GM23338 (cell line): ENCODE measurements around the gene BLM. TPM values are rescaled to one million over a fixed set of nuclear protein-coding genes. Genes with fewer than 3 reads are reported as not detected.

Experiments
- ATAC-seq: fragments of 200-7000 bp; cut with Tn5 transposase; 3 replicates; pipeline ENCODE4 v1.9.1; 2020
- DNase-seq: peaks from one replicate; pipeline ENCODE4 v3.0.0-alpha.2; 2015; ENCODE audit warnings: low spot score
- H2AFZ ChIP-seq: fragments of 200-600 bp; sonication (generic); 2 replicates; pipeline ENCODE4 v1.8.0; 2016; ENCODE audit warnings: antibody characterized with exemption, mild to moderate bottlenecking, moderate library complexity
- H3F3A ChIP-seq: fragments of 200-600 bp; sonication (generic); replicated peaks from 2 replicates; pipeline ENCODE4 v1.8.0; 2017; ENCODE audit warnings: antibody characterized with exemption, mixed run types, low read depth
- H3K27ac ChIP-seq: fragments of 200-600 bp; sonication (generic); 2 replicates; pipeline ENCODE4 v1.6.1; 2016; ENCODE audit warnings: low read depth
- H3K27me3 ChIP-seq: fragments of 200-600 bp; sonication (generic); 2 replicates; pipeline ENCODE4 v1.8.0; 2016; ENCODE audit warnings: mild to moderate bottlenecking, mixed run types, moderate library complexity; ENCODE audit not compliant: insufficient read depth
- H3K36me3 ChIP-seq: fragments of 200-600 bp; sonication (generic); 2 replicates; pipeline ENCODE4 v1.8.0; 2016; ENCODE audit warnings: mild to moderate bottlenecking; ENCODE audit not compliant: insufficient read depth
- H3K4me1 ChIP-seq: fragments of 200-600 bp; sonication (generic); 2 replicates; pipeline ENCODE4 v1.8.0; 2016; ENCODE audit warnings: mild to moderate bottlenecking, moderate library complexity; ENCODE audit not compliant: insufficient read depth
- H3K4me2 ChIP-seq: fragments of 200-600 bp; sonication (generic); 2 replicates; pipeline ENCODE4 v1.7.1; 2017; ENCODE audit warnings: mixed run types
- H3K4me3 ChIP-seq: fragments of 200-600 bp; sonication (generic); 2 replicates; pipeline ENCODE4 v1.6.1; 2016; ENCODE audit warnings: mixed run types
- H3K79me2 ChIP-seq: fragments of 200-600 bp; sonication (generic); replicated peaks from 2 replicates; pipeline ENCODE4 v1.8.0; 2017; ENCODE audit warnings: mild to moderate bottlenecking; ENCODE audit not compliant: insufficient read depth
- H3K9me2 ChIP-seq: fragments of 200-600 bp; sonication (generic); 2 replicates; pipeline ENCODE4 v1.8.0; 2017; ENCODE audit not compliant: insufficient read depth
- H4K20me1 ChIP-seq: fragments of 200-600 bp; sonication (generic); replicated peaks from 2 replicates; pipeline ENCODE4 v1.8.0; 2017; ENCODE audit warnings: mild to moderate bottlenecking; ENCODE audit not compliant: insufficient read depth
- H3K27ac Mint-ChIP-seq: 2 replicates; pipeline ENCODE4 v1.8.0; 2020; ENCODE audit warnings: inconsistent platforms, mild to moderate bottlenecking, moderate library complexity, mixed read lengths
- H3K27me3 Mint-ChIP-seq: 3 replicates; pipeline ENCODE4 v1.8.0; 2022; ENCODE audit warnings: low read depth, mild to moderate bottlenecking, moderate library complexity, mixed read lengths, inconsistent platforms; ENCODE audit not compliant: insufficient read depth, poor library complexity
- H3K36me3 Mint-ChIP-seq: 3 replicates; pipeline ENCODE4 v1.8.0; 2021; ENCODE audit warnings: low read depth, mild to moderate bottlenecking, inconsistent platforms, moderate library complexity, mixed read lengths
- H3K4me1 Mint-ChIP-seq: 3 replicates; pipeline ENCODE4 v1.8.0; 2020; ENCODE audit warnings: mild to moderate bottlenecking, inconsistent platforms, mixed read lengths
- H3K4me3 Mint-ChIP-seq: 3 replicates; pipeline ENCODE4 v1.8.0; 2021; ENCODE audit warnings: moderate library complexity, mild to moderate bottlenecking, inconsistent platforms, mixed read lengths
- H3K9me3 Mint-ChIP-seq: 3 replicates; pipeline ENCODE4 v1.8.0; 2020; ENCODE audit warnings: moderate library complexity, mild to moderate bottlenecking, inconsistent platforms, mixed read lengths
- CTCF ChIP-seq, 2 experiments: fragments of 200-600 bp in 1 of 2; sonication (generic) in 1 of 2; conservative IDR thresholded peaks; 2 replicates each; pipeline versions ENCODE4 v1.5.1 to v1.6.1; 2016 to 2017; ENCODE audit warnings: antibody characterized with exemption in 2 of 2, low read depth in 2 of 2, mild to moderate bottlenecking in 2 of 2, moderate library complexity in 1 of 2
- EZH2 ChIP-seq: fragments of 200-600 bp; sonication (generic); IDR thresholded peaks from one replicate; pipeline ENCODE4 v1.8.0; 2017; ENCODE audit warnings: antibody characterized with exemption, mild to moderate bottlenecking, low read depth; ENCODE audit not compliant: unreplicated experiment
- EZH2phosphoT487 ChIP-seq: fragments of 200-600 bp; sonication (generic); IDR thresholded peaks from one replicate; pipeline ENCODE4 v1.8.1; 2018; ENCODE audit warnings: antibody characterized with exemption; ENCODE audit not compliant: unreplicated experiment
- STAT1 ChIP-seq: IDR thresholded peaks from one replicate; pipeline ENCODE4 v1.6.1; 2016; ENCODE audit warnings: antibody characterized with exemption; ENCODE audit not compliant: unreplicated experiment
- ZNF331 ChIP-seq: fragments of 250-450 bp; sonication (Bioruptor Pico); IDR thresholded peaks from 2 replicates; pipeline ENCODE4 v1.5.0; 2020; ENCODE audit warnings: low read depth, mild to moderate bottlenecking, moderate library complexity
- polyA plus RNA-seq: library from polyadenylated mRNA; unstranded; fragments of >200 nt; fragmentation: Nextera tagmentation; extraction: Ambion mirVana; gene quantifications from 2 replicates; pipeline ENCODE4 v1.2.1, GENCODE V29; 2016
- total RNA-seq: library from RNA; depleted of rRNA; stranded (reverse); fragments of >200 nt; shearing (Covaris generic); gene quantifications from 2 replicates; pipeline ENCODE4 v1.2.3, GENCODE V29; 2014
- TF ChIP-seq, protein P1 (sequence below): fragments of 250-450 bp; sonication (Bioruptor Pico); IDR thresholded peaks from 2 replicates; pipeline ENCODE4 v1.5.0; 2020; ENCODE audit warnings: mild to moderate bottlenecking, moderate library complexity

Gene BLM
- total and polyA plus RNA-seq, 2 experiments from 2014 or later: 43.1 to 43.3 TPM

DNA sequence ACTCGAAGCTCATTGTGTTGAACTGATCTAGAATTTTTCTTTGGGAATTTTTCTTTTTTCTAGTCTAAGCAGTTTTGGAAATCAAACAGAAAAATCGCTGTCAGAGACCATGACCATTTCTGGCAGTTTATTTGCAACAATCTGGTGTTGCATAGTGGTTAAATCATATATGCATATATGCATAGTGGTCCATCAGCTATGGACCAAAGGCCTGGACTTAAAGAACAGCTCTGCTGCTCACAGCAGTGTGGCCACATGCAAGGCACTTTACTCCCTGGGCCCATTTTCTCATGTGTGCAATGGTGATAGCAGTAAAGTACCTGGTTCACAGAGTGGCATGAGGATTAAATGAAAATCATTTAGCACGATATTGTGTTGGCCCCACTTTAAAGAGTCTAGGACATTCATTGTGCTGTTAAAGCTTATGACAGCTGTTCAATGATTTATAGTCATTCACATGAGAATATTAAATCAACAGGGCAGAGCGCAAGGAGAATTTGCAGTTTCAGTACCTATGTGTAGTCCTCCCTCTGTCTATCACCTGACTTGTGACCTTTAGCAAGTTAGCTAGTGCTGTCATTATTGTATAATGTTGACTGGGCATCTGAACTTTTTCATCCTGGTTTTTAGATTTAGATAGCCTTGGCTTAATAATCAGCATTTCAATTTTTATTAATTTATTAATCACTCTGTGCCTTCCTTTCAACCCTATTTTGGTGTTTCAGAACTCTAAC lies 46.4 kb downstream of the BLM start (continued):
- TF ChIP-seq, protein P1, sequence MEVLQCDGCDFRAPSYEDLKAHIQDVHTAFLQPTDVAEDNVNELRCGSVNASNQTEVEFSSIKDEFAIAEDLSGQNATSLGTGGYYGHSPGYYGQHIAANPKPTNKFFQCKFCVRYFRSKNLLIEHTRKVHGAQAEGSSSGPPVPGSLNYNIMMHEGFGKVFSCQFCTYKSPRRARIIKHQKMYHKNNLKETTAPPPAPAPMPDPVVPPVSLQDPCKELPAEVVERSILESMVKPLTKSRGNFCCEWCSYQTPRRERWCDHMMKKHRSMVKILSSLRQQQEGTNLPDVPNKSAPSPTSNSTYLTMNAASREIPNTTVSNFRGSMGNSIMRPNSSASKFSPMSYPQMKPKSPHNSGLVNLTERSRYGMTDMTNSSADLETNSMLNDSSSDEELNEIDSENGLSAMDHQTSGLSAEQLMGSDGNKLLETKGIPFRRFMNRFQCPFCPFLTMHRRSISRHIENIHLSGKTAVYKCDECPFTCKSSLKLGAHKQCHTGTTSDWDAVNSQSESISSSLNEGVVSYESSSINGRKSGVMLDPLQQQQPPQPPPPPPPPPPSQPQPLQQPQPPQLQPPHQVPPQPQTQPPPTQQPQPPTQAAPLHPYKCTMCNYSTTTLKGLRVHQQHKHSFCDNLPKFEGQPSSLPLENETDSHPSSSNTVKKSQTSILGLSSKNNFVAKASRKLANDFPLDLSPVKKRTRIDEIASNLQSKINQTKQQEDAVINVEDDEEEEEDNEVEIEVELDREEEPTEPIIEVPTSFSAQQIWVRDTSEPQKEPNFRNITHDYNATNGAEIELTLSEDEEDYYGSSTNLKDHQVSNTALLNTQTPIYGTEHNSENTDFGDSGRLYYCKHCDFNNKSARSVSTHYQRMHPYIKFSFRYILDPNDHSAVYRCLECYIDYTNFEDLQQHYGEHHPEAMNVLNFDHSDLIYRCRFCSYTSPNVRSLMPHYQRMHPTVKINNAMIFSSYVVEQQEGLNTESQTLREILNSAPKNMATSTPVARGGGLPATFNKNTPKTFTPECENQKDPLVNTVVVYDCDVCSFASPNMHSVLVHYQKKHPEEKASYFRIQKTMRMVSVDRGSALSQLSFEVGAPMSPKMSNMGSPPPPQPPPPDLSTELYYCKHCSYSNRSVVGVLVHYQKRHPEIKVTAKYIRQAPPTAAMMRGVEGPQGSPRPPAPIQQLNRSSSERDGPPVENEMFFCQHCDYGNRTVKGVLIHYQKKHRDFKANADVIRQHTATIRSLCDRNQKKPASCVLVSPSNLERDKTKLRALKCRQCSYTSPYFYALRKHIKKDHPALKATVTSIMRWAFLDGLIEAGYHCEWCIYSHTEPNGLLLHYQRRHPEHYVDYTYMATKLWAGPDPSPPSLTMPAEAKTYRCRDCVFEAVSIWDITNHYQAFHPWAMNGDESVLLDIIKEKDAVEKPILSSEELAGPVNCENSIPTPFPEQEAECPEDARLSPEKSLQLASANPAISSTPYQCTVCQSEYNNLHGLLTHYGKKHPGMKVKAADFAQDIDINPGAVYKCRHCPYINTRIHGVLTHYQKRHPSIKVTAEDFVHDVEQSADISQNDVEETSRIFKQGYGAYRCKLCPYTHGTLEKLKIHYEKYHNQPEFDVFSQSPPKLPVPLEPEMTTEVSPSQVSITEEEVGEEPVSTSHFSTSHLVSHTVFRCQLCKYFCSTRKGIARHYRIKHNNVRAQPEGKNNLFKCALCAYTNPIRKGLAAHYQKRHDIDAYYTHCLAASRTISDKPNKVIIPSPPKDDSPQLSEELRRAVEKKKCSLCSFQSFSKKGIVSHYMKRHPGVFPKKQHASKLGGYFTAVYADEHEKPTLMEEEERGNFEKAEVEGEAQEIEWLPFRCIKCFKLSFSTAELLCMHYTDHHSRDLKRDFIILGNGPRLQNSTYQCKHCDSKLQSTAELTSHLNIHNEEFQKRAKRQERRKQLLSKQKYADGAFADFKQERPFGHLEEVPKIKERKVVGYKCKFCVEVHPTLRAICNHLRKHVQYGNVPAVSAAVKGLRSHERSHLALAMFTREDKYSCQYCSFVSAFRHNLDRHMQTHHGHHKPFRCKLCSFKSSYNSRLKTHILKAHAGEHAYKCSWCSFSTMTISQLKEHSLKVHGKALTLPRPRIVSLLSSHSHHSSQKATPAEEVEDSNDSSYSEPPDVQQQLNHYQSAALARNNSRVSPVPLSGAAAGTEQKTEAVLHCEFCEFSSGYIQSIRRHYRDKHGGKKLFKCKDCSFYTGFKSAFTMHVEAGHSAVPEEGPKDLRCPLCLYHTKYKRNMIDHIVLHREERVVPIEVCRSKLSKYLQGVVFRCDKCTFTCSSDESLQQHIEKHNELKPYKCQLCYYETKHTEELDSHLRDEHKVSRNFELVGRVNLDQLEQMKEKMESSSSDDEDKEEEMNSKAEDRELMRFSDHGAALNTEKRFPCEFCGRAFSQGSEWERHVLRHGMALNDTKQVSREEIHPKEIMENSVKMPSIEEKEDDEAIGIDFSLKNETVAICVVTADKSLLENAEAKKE: no peak

DNA sequence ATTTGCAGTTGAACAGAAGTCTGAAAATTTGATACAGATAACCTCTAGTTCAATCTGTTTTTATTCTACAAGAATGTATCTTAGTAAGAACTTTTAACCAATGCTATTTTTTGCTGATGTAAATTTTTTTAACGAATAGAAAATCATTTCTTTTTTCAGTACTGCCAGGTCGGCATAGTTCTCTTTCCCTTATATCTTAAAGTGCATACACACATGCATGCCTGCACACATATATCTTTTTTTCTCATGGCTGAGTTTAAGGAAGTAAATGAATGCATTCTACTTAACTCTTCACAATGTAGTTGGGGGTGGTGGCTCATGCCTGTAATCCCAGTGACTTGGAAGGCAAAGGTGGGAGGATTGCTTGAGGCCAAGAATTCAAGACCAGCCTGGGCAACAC lies 48.4 kb downstream of the BLM start:
- H3K4me3 ChIP-seq: no peak overlapping the region
- DNase-seq (no peak), ATAC-seq (no peak)
- no peaks in the 10 kb centered on the region; the same call in 1 of the 2 replicates for H4K20me1 ChIP-seq
- no peaks in the 10 kb centered on the region for H3K79me2 ChIP-seq
- TF ChIP-seq EZH2phosphoT487 (no peak), CTCF (conservative IDR thresholded peaks at IDR 0.05; ENCODE audit: low read depth in 2 of 2) (no peak), EZH2 (no peak), ZNF331 (no peak), STAT1 (no peak)
- no peaks in the 10 kb centered on the region for H3F3A ChIP-seq
- no peaks in the 10 kb centered on the region for H3K9me2 ChIP-seq
- peaks cover 10% of the 10 kb centered on the region; the same call in 1 of the 2 replicates for H3K4me1 ChIP-seq
- peaks cover 25% of the 10 kb centered on the region for H3K4me1 Mint-ChIP-seq
- no peak overlapping the region for H3K4me3 Mint-ChIP-seq
- no peak overlapping the region for H2AFZ ChIP-seq
- H3K27ac Mint-ChIP-seq: no peak overlapping the region
- H3K27me3 ChIP-seq: no peaks in the 10 kb centered on the region
- peaks cover 63% of the 10 kb centered on the region for H3K36me3 Mint-ChIP-seq
- H3K27ac ChIP-seq: no peak overlapping the region
- no peaks in the 10 kb centered on the region for H3K27me3 Mint-ChIP-seq
- H3K9me3 Mint-ChIP-seq: no peaks in the 10 kb centered on the region
- no peak overlapping the region for H3K4me2 ChIP-seq
- H3K36me3 ChIP-seq: peaks cover 49% of the 10 kb centered on the region
